Measurements from ENCODE around the gene SLC7A8. TPM values are rescaled to one million over a fixed set of nuclear protein-coding genes. Genes with fewer than 3 reads are reported as not detected.

SLC7A8 gene
- total RNA-seq, 2 donors from 2014 or later, result 18.4 to 28.0 TPM

DNA sequence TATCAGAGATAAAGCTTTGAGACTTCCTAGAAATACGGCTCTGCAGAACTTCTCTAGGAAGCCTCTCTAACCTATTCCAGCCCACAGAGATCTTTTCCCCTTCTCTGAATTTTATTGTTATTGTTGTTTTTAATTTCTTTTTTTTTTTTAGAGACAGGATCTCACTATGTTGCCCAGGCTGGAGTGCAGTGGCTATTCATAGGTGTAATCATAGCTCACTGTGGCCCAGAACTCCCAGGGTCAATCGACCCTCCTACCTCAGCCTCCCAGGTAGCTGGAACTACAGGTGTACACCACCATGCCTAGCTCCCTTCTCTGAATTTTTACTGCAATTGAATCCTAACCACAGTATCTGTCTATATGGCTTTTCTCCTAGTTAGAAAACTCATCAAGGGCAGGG is 19.6 kb downstream of the SLC7A8 start:
- H3K27ac ChIP-seq, result no peak overlapping the region
- H3K9me3 ChIP-seq, result no peaks in the 10 kb centered on the region
- H3K4me1 ChIP-seq (ENCODE audit: control insufficient read depth in 1 of 2, low read depth in 2 of 2), result peaks cover 7 to 9% of the 10 kb centered on the region in 2 donors
- TF ChIP-seq, protein P1, sequence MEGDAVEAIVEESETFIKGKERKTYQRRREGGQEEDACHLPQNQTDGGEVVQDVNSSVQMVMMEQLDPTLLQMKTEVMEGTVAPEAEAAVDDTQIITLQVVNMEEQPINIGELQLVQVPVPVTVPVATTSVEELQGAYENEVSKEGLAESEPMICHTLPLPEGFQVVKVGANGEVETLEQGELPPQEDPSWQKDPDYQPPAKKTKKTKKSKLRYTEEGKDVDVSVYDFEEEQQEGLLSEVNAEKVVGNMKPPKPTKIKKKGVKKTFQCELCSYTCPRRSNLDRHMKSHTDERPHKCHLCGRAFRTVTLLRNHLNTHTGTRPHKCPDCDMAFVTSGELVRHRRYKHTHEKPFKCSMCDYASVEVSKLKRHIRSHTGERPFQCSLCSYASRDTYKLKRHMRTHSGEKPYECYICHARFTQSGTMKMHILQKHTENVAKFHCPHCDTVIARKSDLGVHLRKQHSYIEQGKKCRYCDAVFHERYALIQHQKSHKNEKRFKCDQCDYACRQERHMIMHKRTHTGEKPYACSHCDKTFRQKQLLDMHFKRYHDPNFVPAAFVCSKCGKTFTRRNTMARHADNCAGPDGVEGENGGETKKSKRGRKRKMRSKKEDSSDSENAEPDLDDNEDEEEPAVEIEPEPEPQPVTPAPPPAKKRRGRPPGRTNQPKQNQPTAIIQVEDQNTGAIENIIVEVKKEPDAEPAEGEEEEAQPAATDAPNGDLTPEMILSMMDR (IDR thresholded peaks at IDR 0.05), result no peak
- no peaks in the 10 kb centered on the region for H3K27me3 ChIP-seq (replicated peaks; ENCODE audit: insufficient read depth)
- H3K36me3 ChIP-seq, result peaks cover 7% of the 10 kb centered on the region
- H3K4me3 ChIP-seq, result no peak overlapping the region
- no peak for ATAC-seq (ENCODE audit: insufficient number of reproducible peaks, low FRiP score, low read depth)
- no peak for DNase-seq (ENCODE audit: low spot score)

DNA sequence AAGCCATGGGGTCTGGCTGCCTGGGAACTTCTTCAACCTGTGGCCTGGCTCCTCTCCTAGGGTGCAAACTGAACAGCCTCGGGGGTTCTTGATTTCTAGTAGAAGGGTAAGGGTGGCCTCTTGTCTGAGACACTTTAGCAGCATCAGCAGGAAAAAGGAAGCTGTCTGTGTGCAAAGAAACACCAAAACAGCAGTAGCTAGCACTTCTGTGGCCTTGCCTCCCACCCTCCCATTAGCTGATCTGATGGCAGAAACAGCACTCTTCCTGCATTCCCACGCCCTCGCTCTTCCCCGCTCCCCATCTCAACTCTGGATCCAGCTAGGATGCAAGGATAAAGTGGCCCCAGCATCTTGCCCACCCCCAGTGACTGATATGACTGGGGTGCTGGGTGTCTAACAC is 20.7 kb downstream of the SLC7A8 start:
- no peaks in the 10 kb centered on the region for H3K9me3 ChIP-seq
- H3K27ac ChIP-seq, result no peak overlapping the region
- H3K4me3 ChIP-seq, result no peak overlapping the region
- peaks cover 7 to 9% of the 10 kb centered on the region in 2 donors for H3K4me1 ChIP-seq (ENCODE audit: control insufficient read depth in 1 of 2, low read depth in 2 of 2)
- peaks cover 7% of the 10 kb centered on the region for H3K36me3 ChIP-seq
- TF ChIP-seq, protein P1 (IDR thresholded peaks at IDR 0.05), result no peak
- no peak for ATAC-seq (ENCODE audit: insufficient number of reproducible peaks, low FRiP score, low read depth)
- H3K27me3 ChIP-seq (replicated peaks; ENCODE audit: insufficient read depth), result no peaks in the 10 kb centered on the region
- DNase-seq (ENCODE audit: low spot score), result no peak

DNA sequence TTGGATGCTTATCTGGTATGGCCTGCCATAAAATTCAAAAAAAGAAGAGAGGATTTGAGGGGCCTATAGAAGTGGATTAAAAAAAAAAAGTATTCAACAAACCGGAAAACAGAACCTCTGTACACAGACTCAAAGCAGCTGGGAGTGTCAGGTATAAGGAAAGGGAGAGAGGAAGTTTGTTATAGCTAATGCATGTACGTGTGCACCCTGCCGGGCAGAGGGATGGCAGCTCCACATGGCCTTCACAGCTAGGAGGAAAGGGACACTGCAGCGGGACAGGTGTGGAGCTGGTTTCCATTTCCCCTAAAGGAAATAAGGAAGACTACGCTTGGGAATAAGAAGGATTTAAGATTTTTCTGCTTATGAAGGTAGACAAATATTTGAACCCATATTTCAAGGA is 21.5 kb downstream of the SLC7A8 start:
- no peaks in the 10 kb centered on the region for H3K9me3 ChIP-seq
- TF ChIP-seq, protein P1 (IDR thresholded peaks at IDR 0.05), result no peak
- H3K4me1 ChIP-seq (ENCODE audit: control insufficient read depth in 1 of 2, low read depth in 2 of 2), result peaks cover 7 to 9% of the 10 kb centered on the region in 2 donors
- H3K27me3 ChIP-seq (replicated peaks; ENCODE audit: insufficient read depth), result no peaks in the 10 kb centered on the region
- no peak overlapping the region for H3K4me3 ChIP-seq
- ATAC-seq (ENCODE audit: insufficient number of reproducible peaks, low FRiP score, low read depth), result no peak
- no peak overlapping the region for H3K27ac ChIP-seq
- DNase-seq (ENCODE audit: low spot score), result no peak
- peaks cover 7% of the 10 kb centered on the region for H3K36me3 ChIP-seq

DNA sequence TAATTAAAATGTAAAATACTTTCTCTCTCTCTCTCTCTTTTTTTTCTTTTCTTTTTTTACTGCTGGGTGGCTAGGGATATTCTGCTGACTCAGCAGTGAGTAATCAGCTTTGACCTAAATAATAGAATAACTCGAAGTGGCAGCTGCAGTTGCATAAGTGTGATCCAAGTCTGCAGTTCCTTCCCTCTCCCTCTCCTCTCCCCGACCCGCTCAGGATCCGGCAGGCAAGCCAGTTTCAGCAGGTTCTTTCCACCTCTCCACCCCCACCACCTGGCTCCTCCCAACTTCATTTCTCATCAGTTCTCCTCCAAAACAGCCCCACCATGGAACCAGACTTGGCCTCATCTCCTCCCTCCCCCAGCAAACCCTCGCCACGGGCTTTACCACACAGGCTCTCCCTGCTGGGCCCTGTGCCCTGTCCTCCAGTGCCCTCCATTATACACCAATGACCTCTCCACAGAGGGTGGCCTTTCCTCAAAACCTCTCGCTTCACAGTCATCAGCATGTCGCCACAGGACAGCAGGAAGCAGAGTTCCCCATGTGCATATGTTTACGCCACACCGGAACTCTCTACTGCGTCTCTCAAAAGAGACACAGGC is 22.4 kb downstream of the SLC7A8 start:
- Histone ChIP-seq H3K4me3 (no peak overlapping the region), H3K36me3 (peaks cover 4% of the 10 kb centered on the region), H3K27me3 (replicated peaks; ENCODE audit: insufficient read depth) (no peaks in the 10 kb centered on the region), H3K4me1 (ENCODE audit: control insufficient read depth in 1 of 2, low read depth in 2 of 2) (peaks cover 7 to 13% of the 10 kb centered on the region in 2 donors), H3K27ac (no peak overlapping the region), H3K9me3 (no peaks in the 10 kb centered on the region)
- DNase-seq (ENCODE audit: low spot score) (no peak), ATAC-seq (ENCODE audit: insufficient number of reproducible peaks, low FRiP score, low read depth) (peak; percentile 66)
- TF ChIP-seq, protein P1 (IDR thresholded peaks at IDR 0.05), result no peak

DNA sequence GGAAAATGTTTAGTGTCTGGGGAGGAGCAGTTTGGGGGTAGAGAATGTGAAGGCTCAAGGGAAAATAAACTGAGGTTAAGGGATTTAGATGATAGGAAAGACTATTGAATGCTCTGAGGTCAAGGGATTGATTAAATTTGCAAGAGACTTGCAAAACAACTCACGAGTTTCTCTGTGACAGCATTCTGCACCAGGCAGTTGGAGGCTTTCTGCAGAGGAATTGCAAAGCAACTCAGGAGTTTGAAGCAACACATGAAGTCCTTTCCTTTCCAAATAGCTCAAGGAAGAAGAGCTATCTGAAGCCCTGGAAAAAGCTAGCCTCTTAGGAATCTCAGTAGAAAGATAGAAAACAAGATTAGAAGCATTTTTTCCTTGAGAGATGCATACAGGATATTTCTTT is 23.9 kb downstream of the SLC7A8 start:
- DNase-seq (ENCODE audit: low spot score), result no peak
- TF ChIP-seq, protein P1 (IDR thresholded peaks at IDR 0.05), result no peak
- Histone ChIP-seq H3K9me3 (no peaks in the 10 kb centered on the region), H3K27ac (no peak overlapping the region), H3K36me3 (peaks cover 3% of the 10 kb centered on the region), H3K27me3 (replicated peaks; ENCODE audit: insufficient read depth) (no peaks in the 10 kb centered on the region), H3K4me3 (no peak overlapping the region), H3K4me1 (ENCODE audit: control insufficient read depth in 1 of 2, low read depth in 2 of 2) (peaks cover 12 to 27% of the 10 kb centered on the region in 2 donors)
- no peak for ATAC-seq (ENCODE audit: insufficient number of reproducible peaks, low FRiP score, low read depth)

All from thoracic aorta (tissue), 2 donors.